NB4 (cell line): ENCODE measurements around the gene SFRP5.

Experiments
- MAX ChIP-seq: IDR thresholded peaks from 2 replicates; pipeline ENCODE4 v1.6.1; 2011; ENCODE audit warnings: low read depth, low read length
- MYC ChIP-seq: IDR thresholded peaks from 2 replicates; pipeline ENCODE4 v1.6.1; 2011; ENCODE audit warnings: low read depth, low read length
- POLR2A ChIP-seq: IDR thresholded peaks from 2 replicates; pipeline ENCODE4 v1.6.1; 2011; ENCODE audit warnings: mild to moderate bottlenecking; ENCODE audit not compliant: insufficient read length; ENCODE audit errors: extremely low read depth
- TF ChIP-seq, protein P1 (sequence below): IDR thresholded peaks from one replicate; pipeline ENCODE4 v1.5.1; 2012; ENCODE audit warnings: low read depth, low read length

DNA sequence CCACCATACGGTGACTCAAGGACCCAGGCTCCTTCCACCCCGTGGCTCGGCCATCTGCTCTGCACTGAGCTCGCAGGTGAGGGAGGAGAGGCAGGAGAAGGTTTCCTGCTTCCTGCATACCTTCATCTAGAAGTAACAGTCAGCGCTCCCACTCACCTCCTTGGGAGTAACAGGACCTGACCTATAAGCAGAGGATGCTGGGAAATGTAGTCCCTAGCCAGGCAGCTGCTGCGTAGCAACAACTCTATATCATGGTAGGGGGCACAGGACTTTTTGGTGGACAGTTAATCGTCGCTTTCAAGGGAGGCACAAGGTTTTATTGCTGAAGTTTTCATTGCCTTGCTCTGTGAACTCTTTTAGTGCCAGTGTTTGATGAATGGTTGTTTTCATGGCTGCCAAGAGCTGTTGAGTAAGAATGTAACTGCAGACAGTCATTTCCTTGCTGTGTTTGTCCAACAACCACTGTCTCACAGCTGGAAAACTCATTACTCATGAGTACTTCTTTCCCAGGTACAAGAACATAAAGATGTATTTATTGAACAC, 45.1 kb downstream of the SFRP5 start:
- TF ChIP-seq, protein P1, sequence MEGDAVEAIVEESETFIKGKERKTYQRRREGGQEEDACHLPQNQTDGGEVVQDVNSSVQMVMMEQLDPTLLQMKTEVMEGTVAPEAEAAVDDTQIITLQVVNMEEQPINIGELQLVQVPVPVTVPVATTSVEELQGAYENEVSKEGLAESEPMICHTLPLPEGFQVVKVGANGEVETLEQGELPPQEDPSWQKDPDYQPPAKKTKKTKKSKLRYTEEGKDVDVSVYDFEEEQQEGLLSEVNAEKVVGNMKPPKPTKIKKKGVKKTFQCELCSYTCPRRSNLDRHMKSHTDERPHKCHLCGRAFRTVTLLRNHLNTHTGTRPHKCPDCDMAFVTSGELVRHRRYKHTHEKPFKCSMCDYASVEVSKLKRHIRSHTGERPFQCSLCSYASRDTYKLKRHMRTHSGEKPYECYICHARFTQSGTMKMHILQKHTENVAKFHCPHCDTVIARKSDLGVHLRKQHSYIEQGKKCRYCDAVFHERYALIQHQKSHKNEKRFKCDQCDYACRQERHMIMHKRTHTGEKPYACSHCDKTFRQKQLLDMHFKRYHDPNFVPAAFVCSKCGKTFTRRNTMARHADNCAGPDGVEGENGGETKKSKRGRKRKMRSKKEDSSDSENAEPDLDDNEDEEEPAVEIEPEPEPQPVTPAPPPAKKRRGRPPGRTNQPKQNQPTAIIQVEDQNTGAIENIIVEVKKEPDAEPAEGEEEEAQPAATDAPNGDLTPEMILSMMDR, result no peak
- no peak for TF ChIP-seq MYC
- TF ChIP-seq POLR2A, result no peak
- no peak for TF ChIP-seq MAX
